Uterus (tissue), 2 donors: Measurements from ENCODE around the gene GNA12.

Experiments used
- CTCF ChIP-seq, 4 experiments: fragments of 200-600 bp in 2 of 4; fragments of 450-650 bp in 2 of 4; sonication (generic) in 2 of 4; IDR thresholded peaks; one replicate each; pipeline ENCODE4 v1.5.1; 2016 to 2019; ENCODE audit warnings: antibody characterized with exemption in 4 of 4, mild to moderate bottlenecking in 2 of 4, moderate library complexity in 1 of 4
- POLR2A ChIP-seq, 2 donors: fragments of 450-650 bp; IDR thresholded peaks; one replicate each; pipeline ENCODE4 v1.6.1; 2016; ENCODE audit warnings: antibody characterized with exemption in 2 of 2, mild to moderate bottlenecking in 1 of 2, moderate library complexity in 1 of 2

- TF ChIP-seq POLR2A (IDR thresholded peaks at IDR 0.05) (no peak), CTCF (IDR thresholded peaks at IDR 0.05) (no peak)
Measured at GRCh38 chr7:2692543-2692942, 151.6 kb downstream of the GNA12 start.
